HepG2 (cell line): ENCODE measurements around the gene MEF2A. TPM values are rescaled to one million over a fixed set of nuclear protein-coding genes. Genes with fewer than 3 reads are reported as not detected.

Experiments
- BRD4 ChIP-seq: sonication (generic); formaldehyde crosslinking; IDR thresholded peaks from 2 replicates; pipeline ENCODE4 v1.4.0; 2020; ENCODE audit warnings: missing genetic modification reagents
- DPF2 ChIP-seq: sonication (generic); formaldehyde crosslinking; IDR thresholded peaks from 2 replicates; pipeline ENCODE4 v1.4.0; 2020; ENCODE audit warnings: mild to moderate bottlenecking, low read depth, missing genetic modification reagents, borderline replicate concordance
- ELF4 ChIP-seq: sonication (generic); formaldehyde crosslinking; IDR thresholded peaks from 2 replicates; pipeline ENCODE4 v1.5.0; 2020; ENCODE audit warnings: missing genetic modification reagents, mild to moderate bottlenecking, moderate library complexity, borderline replicate concordance
- HOXD1 ChIP-seq: sonication (generic); formaldehyde crosslinking; IDR thresholded peaks from 2 replicates; pipeline ENCODE4 v1.5.0; 2020; ENCODE audit warnings: missing genetic modification reagents
- KAT7 ChIP-seq: IDR thresholded peaks from 2 replicates; pipeline ENCODE4 v1.6.1; 2018; ENCODE audit warnings: borderline replicate concordance, missing compliant biosample characterization
- MBNL3 ChIP-seq: fragments of 250-450 bp; sonication (Bioruptor Pico); conservative IDR thresholded peaks from 2 replicates; pipeline ENCODE4 v1.8.0; 2022; ENCODE audit warnings: mild to moderate bottlenecking, inconsistent platforms
- NFIB ChIP-seq: sonication (generic); formaldehyde crosslinking; IDR thresholded peaks from 2 replicates; pipeline ENCODE4 v1.9.0; 2021; ENCODE audit warnings: missing genetic modification reagents, mild to moderate bottlenecking, borderline replicate concordance
- POLR2A ChIP-seq, 2 experiments: IDR thresholded peaks; 2 replicates each; pipeline ENCODE4 v1.6.1; 2011; ENCODE audit warnings: low read depth in 2 of 2, low read length in 2 of 2, mild to moderate bottlenecking in 1 of 2, moderate library complexity in 1 of 2; ENCODE audit not compliant: insufficient read depth in 1 of 2
- TGIF2 ChIP-seq: IDR thresholded peaks from 2 replicates; pipeline ENCODE4 v1.6.1; 2016; ENCODE audit warnings: control low read depth, missing compliant biosample characterization
- ZFAT ChIP-seq: sonication (generic); formaldehyde crosslinking; conservative IDR thresholded peaks from 2 replicates; pipeline ENCODE4 v1.8.1; 2023; ENCODE audit warnings: missing genetic modification reagents, inconsistent platforms
- ZFX ChIP-seq: sonication (generic); formaldehyde crosslinking; IDR thresholded peaks from 2 replicates; pipeline ENCODE4 v1.4.0; 2020; ENCODE audit warnings: mild to moderate bottlenecking, low read depth, missing genetic modification reagents, moderate library complexity
- ZNF207 ChIP-seq: fragments of 450-650 bp; IDR thresholded peaks from 2 replicates; pipeline ENCODE4 v1.6.1; 2016; ENCODE audit warnings: antibody characterized with exemption, borderline replicate concordance
- ZNF333 ChIP-seq: sonication (generic); formaldehyde crosslinking; IDR thresholded peaks from 2 replicates; pipeline ENCODE4 v1.4.0; 2020; ENCODE audit warnings: mild to moderate bottlenecking, missing genetic modification reagents, borderline replicate concordance
- ZNF350 ChIP-seq: sonication (generic); formaldehyde crosslinking; IDR thresholded peaks from 2 replicates; pipeline ENCODE4 v1.4.0; 2020; ENCODE audit warnings: mild to moderate bottlenecking, low read depth, missing genetic modification reagents, borderline replicate concordance
- ZNF557 ChIP-seq: sonication (generic); formaldehyde crosslinking; IDR thresholded peaks from 2 replicates; pipeline ENCODE4 v1.4.0; 2020; ENCODE audit warnings: missing genetic modification reagents
- ZNF672 ChIP-seq: sonication (generic); formaldehyde crosslinking; IDR thresholded peaks from 2 replicates; pipeline ENCODE4 v1.8.1; 2022; ENCODE audit warnings: missing genetic modification reagents
- ZNF746 ChIP-seq: sonication (generic); formaldehyde crosslinking; IDR thresholded peaks from 2 replicates; pipeline ENCODE4 v1.8.0; 2022; ENCODE audit warnings: mild to moderate bottlenecking, missing genetic modification reagents
- polyA plus RNA-seq, 8 experiments: library from polyadenylated mRNA; depleted of rRNA in 3 of 8; stranded (reverse) in 7 of 8; unstranded in 1 of 8; fragments of >200 nt; fragmentation: Illumina TruSeq in 4 of 8; extraction: Trizol in 4 of 8; gene quantifications; 2 replicates each; pipeline versions ENCODE4 v1.2.1 to v1.2.3, GENCODE V29; 2011 to 2016; ENCODE audit warnings: low read depth in 4 of 8, missing spikeins in 1 of 8, mixed read lengths in 1 of 8; ENCODE audit not compliant: insufficient read depth in 1 of 8
- total RNA-seq, 5 experiments: library from RNA; depleted of rRNA; stranded (reverse); fragments of >200 nt; fragmentation: Illumina TruSeq; extraction: Trizol; gene quantifications; 2 replicates each; pipeline ENCODE4 v1.2.3, GENCODE V29; 2016; ENCODE audit warnings: low read depth in 1 of 5
- TF ChIP-seq, protein P1 (sequence below): sonication (generic); formaldehyde crosslinking; IDR thresholded peaks from 2 replicates; pipeline ENCODE4 v1.5.0; 2020; ENCODE audit warnings: missing genetic modification reagents
- TF ChIP-seq, protein P2 (sequence below): sonication (generic); formaldehyde crosslinking; IDR thresholded peaks from 2 replicates; pipeline ENCODE4 v1.5.0; 2020; ENCODE audit warnings: mild to moderate bottlenecking, missing genetic modification reagents
- TF ChIP-seq, protein P3 (sequence below): IDR thresholded peaks from 2 replicates; pipeline ENCODE4 v1.6.1; 2016; ENCODE audit warnings: low read depth, missing genetic modification reagents, missing compliant biosample characterization

MEF2A gene
- total and polyA plus RNA-seq, 2 of the 13 experiments (the other 11 are each of a cell fraction or from before 2014, with no cell fraction given): 15.2 to 24.4 TPM

- TF ChIP-seq, protein P1, sequence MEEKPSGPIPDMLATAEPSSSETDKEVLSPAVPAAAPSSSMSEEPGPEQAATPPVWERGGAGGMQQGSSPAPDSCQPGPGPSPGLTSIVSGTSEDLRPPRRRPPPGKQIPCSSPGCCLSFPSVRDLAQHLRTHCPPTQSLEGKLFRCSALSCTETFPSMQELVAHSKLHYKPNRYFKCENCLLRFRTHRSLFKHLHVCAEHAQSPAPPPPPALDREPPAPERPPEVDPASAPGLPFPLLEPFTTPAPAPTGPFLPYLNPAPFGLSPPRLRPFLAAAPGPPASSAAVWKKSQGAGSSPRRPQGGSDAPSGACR (CRISPR knock-in tag): peak; percentile 74; the same call in 1 of the 2 replicates
- TF ChIP-seq ZFAT (CRISPR knock-in tag): no peak
- no peak for TF ChIP-seq MBNL3
- TF ChIP-seq ZNF207: no peak
- TF ChIP-seq DPF2 (CRISPR knock-in tag): no peak
- no peak for TF ChIP-seq ZNF333 (CRISPR knock-in tag)
- no peak for TF ChIP-seq NFIB (CRISPR knock-in tag)
- TF ChIP-seq, protein P2, sequence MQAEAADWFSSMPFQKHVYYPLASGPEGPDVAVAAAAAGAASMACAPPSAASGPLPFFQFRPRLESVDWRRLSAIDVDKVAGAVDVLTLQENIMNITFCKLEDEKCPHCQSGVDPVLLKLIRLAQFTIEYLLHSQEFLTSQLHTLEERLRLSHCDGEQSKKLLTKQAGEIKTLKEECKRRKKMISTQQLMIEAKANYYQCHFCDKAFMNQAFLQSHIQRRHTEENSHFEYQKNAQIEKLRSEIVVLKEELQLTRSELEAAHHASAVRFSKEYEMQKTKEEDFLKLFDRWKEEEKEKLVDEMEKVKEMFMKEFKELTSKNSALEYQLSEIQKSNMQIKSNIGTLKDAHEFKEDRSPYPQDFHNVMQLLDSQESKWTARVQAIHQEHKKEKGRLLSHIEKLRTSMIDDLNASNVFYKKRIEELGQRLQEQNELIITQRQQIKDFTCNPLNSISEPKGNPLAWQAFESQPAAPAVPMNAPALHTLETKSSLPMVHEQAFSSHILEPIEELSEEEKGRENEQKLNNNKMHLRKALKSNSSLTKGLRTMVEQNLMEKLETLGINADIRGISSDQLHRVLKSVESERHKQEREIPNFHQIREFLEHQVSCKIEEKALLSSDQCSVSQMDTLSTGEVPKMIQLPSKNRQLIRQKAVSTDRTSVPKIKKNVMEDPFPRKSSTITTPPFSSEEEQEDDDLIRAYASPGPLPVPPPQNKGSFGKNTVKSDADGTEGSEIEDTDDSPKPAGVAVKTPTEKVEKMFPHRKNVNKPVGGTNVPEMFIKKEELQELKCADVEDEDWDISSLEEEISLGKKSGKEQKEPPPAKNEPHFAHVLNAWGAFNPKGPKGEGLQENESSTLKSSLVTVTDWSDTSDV: no peak
- peak; percentile 68; the same call in 1 of the 2 replicates for TF ChIP-seq ZNF557 (CRISPR knock-in tag)
- TF ChIP-seq ZNF350 (CRISPR knock-in tag): 0 out of 2 replicates have a peak, but pooled peaks have one; percentile 34
- peak; percentile 80; the same call in 1 of the 2 replicates for TF ChIP-seq TGIF2 (CRISPR knock-in tag)
- no peak for TF ChIP-seq ZNF672 (CRISPR knock-in tag)
- TF ChIP-seq HOXD1: no peak
- no peak for TF ChIP-seq ZNF746
- TF ChIP-seq ZFX (CRISPR knock-in tag): peak; percentile 66
- TF ChIP-seq, protein P3, sequence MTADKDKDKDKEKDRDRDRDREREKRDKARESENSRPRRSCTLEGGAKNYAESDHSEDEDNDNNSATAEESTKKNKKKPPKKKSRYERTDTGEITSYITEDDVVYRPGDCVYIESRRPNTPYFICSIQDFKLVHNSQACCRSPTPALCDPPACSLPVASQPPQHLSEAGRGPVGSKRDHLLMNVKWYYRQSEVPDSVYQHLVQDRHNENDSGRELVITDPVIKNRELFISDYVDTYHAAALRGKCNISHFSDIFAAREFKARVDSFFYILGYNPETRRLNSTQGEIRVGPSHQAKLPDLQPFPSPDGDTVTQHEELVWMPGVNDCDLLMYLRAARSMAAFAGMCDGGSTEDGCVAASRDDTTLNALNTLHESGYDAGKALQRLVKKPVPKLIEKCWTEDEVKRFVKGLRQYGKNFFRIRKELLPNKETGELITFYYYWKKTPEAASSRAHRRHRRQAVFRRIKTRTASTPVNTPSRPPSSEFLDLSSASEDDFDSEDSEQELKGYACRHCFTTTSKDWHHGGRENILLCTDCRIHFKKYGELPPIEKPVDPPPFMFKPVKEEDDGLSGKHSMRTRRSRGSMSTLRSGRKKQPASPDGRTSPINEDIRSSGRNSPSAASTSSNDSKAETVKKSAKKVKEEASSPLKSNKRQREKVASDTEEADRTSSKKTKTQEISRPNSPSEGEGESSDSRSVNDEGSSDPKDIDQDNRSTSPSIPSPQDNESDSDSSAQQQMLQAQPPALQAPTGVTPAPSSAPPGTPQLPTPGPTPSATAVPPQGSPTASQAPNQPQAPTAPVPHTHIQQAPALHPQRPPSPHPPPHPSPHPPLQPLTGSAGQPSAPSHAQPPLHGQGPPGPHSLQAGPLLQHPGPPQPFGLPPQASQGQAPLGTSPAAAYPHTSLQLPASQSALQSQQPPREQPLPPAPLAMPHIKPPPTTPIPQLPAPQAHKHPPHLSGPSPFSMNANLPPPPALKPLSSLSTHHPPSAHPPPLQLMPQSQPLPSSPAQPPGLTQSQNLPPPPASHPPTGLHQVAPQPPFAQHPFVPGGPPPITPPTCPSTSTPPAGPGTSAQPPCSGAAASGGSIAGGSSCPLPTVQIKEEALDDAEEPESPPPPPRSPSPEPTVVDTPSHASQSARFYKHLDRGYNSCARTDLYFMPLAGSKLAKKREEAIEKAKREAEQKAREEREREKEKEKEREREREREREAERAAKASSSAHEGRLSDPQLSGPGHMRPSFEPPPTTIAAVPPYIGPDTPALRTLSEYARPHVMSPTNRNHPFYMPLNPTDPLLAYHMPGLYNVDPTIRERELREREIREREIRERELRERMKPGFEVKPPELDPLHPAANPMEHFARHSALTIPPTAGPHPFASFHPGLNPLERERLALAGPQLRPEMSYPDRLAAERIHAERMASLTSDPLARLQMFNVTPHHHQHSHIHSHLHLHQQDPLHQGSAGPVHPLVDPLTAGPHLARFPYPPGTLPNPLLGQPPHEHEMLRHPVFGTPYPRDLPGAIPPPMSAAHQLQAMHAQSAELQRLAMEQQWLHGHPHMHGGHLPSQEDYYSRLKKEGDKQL (CRISPR knock-in tag): no peak
- TF ChIP-seq ELF4 (CRISPR knock-in tag): no peak
- TF ChIP-seq KAT7 (CRISPR knock-in tag): peak; percentile 36; the same call in 1 of the 2 replicates
- peak; percentile 68 for TF ChIP-seq BRD4
- TF ChIP-seq POLR2A (IDR thresholded peaks at IDR 0.05; ENCODE audit: insufficient read depth in 1 of 2, low read depth in 2 of 2, low read length in 2 of 2): peak; percentile 64 to 79
Observed at GRCh38 chr15:99565299-99566156, at the start of gene MEF2A (continued).
